HG03108 (cell line): ENCODE results near the gene PPP1R12B.
"Not testable (repeated sequence)": the region's sequence is repeated elsewhere in the genome, so short reads cannot be mapped to it uniquely, and the experiment has no call there.

Experiments
- ATAC-seq: cut with Tn5 transposase; IDR thresholded peaks from one replicate; pipeline ENCODE4 v1.9.1; 2021; ENCODE audit warnings: moderate library complexity; ENCODE audit not compliant: unreplicated experiment

Gene PPP1R12B

GRCh38 chr1:202599669-202600431, 251.4 kb downstream of the PPP1R12B start:
- no peak for ATAC-seq

- no peak for ATAC-seq
These were observed 252.0 kb downstream of the PPP1R12B start for GRCh38 chr1:202600432-202601041.

DNA sequence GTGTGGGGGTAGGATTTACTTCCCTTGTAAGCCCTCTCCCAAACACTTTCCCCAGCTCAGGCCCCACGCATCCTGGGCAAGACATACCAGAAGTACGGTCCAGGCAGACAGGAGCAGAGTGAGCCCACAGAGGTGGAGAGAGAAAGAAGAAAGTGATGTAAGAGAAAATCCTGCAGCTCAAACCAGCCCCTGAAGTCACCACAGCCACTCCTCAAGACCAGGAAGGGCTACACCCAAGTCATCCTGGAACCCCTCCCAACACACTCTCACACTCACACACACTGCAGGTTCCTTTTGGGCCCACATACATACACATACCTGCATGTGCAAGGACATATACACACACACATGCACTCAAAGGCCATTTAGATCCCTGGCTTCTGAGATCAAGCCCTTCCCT, 254.9 kb downstream of the PPP1R12B start:
- ATAC-seq: no peak

DNA sequence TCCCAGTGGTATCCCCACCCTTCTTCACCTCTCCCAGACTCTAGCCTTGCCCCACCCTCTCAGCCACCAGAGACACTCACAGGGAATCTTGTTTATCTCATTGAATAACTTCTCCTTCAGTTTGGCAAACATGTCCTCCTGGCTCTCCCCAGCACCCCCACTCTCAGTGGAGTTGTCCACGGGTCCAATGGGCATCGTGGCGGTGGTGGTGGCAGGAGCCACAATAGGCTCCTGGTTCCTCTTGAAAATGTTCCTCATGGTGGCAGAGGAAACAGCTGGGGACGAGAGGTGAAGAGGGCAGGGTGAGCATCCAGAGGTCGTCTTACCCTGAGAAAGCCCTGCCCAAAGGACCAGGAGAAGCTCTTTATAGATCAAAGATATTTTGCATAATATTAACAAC, 257.0 kb downstream of the PPP1R12B start:
- no peak for ATAC-seq

GRCh38 chr1:202612036-202612435, 263.5 kb downstream of the PPP1R12B start:
- ATAC-seq: not testable (repeated sequence)

- no peak for ATAC-seq
These were observed 265.1 kb downstream of the PPP1R12B start for GRCh38 chr1:202613571-202613970.

DNA sequence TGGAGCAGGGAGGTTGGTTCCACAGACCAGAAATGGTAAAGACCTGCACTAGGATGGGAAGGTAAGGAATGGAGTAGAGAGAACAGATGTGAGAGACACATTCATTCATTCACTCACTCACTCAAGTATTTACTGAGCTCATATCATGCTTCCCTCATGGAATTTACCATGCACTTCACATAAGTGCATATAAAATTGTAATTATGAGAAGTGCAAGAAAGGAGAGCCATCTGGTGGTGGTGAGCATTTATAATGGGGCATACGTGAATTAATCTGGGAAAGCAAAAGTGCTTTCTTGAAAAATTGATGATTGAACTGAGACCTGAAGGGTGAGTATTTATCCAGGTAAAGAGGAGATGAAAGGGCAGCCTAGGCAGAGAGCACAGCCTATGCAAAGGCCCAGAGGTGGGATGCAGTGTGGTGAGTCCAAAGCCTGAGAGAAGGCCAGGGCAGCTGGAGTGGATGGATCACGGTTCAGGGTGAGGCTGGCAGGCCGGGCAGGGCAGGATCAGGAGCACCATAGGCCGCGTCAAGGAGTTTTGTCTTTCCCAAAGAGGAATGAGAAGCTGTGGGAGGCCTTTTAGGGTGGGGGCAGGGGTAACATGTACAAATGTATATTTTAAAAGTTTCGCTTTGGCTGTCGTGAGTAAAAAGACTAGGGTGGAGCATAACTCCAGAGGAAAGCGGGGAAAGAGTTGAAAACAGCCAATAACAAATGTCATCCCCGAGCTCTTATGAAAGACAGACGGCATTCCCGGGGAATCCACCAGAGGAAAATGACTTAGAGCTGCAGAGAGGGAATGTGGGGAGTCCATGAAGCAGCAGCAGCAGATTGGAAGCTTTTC, 266.1 kb downstream of the PPP1R12B start:
- not testable (repeated sequence) for ATAC-seq

DNA sequence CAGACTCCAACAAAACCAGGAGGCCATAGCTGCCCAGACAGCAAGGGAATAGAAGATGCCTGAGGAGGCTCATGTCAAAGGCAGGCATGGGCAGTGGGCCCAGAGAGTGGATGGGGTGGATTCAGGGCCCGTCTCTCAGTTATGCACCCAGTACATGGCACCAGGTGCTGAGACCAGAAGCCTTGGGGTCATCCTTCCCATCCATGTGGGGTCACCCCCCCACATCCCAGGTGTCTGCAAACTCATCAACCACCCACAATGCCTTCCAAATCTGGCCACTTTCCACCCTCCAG, 266.7 kb downstream of the PPP1R12B start:
- not testable (repeated sequence) for ATAC-seq

DNA sequence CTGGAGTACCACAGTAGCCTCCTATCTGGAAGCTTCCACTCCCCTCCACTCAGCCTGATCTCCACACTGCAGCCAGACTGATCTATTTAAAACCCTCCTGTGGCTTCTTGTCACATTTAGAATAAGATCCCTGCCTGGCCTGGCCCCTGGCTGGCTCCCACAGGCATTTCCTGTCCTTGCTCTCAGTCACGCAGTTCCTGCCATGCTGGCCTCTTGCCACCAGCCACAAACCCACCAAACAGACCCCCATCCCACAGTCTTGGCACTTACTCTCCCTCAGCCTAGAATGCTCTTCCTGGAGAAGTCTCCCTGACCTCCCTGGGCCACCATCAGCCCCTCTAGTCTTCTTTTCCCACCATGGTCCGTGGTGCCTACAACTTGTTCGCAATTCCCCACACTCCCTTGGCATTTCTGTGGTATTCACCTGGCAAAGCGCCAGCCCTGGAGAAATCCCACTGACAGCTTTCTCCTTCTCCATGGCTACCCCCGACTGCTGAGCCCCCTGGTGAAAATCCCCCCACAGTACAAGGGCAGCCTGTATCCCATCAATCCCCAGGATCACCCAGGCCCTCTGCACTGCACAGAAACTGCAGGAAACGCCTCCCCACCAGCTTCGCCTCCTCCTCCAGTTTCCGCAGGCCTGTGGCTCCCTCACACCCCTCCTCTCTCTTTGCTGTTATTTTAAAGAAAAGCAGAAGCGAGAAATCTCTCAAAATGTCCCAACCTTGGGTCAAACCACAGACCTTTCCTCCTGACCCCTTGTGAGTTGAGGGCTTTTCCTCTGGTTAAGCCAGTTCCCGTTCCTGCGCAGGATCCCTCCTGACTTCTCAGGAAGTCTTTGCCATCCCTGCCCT, 267.2 kb downstream of the PPP1R12B start:
- ATAC-seq: peak; percentile 72

GRCh38 chr1:202616355-202616915, 267.9 kb downstream of the PPP1R12B start:
- peak; percentile 20 for ATAC-seq

GRCh38 chr1:202619012-202619411, 270.5 kb downstream of the PPP1R12B start:
- not testable (repeated sequence) for ATAC-seq

- ATAC-seq: no peak
These were observed 271.0 kb downstream of the PPP1R12B start for GRCh38 chr1:202619505-202619904.

DNA sequence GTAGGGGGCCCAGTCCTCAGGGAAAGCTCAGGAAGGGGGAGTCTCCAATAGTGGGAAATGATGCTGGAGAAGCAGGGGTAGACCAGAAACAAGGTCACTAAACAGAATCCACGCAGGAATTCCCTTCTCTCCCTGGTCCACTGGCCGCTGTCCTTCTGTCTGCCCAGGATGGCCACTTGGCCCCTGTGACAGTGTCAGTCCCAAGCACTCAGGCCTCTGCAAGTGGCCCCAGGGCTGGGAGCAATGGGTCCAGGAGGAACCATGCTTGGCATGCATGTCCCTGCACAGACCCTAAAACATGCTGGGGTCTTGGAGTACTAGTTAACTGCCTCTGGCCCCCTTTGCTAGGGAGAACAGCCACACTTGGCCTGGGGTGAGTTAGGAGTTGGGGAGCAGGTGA, 271.5 kb downstream of the PPP1R12B start:
- not testable (repeated sequence) for ATAC-seq

DNA sequence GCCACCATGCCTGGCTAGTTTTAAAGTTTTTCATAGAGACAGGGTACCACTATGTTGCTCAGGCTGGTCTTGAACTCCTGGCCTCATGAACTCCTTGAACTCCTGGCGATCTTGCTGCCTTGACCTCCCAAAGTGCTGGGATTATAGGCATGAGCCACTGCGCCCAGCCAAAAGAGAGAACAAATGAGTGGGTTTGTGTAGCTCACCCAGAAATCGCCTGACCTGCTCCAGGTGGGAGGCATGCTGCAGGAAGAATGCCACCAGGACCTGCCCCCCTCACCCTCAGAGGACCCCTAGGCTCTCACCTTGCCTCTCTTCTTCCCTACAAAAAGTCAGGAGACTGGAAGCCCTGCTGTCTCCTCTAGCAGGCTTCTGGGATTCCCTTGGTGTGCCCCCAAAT, 272.9 kb downstream of the PPP1R12B start:
- ATAC-seq: no peak

- no peak for ATAC-seq
These were observed 273.9 kb downstream of the PPP1R12B start for GRCh38 chr1:202622388-202622787.

DNA sequence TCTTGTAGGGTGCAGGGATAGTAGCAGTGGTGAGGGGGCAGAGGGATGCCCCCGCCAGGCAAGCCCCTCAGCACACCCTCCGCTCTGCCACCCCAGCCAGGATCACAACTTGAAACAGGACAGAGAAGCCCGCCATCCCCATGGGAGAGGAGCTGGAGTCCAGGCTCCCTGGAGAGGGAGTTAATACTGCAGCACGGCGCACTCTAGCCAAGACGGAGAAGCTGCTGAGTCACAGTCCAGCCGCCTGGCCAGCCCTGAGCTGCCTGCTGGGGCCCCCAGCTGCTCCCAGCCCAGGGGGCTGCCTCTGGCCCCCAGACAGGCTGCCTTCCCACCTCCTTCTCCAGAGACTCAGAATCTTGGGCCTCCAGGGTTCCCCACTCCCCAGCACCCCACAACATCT, 274.6 kb downstream of the PPP1R12B start:
- ATAC-seq: no peak

DNA sequence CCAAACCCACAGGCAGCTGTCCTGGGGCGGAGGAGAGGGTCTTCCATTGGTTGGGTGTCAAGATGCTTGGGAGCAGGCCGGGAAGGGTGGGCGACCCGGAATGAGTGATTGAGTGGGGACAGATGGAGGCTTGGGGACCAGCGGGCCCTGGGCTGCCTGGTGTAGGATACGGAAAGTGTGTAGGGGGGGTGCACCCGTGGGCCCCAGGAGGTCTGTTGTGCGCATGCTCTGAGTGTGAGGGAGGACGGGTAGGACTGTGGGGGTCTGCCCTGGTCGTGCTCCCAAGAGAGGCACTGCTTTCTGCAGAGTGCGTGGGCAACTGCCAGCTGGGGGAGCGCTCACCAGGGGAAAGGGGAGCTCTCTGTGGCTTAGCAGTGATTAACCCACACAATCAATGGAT, 275.0 kb downstream of the PPP1R12B start:
- ATAC-seq: not testable (repeated sequence)

GRCh38 chr1:202624088-202624780, 275.7 kb downstream of the PPP1R12B start:
- ATAC-seq: no peak

DNA sequence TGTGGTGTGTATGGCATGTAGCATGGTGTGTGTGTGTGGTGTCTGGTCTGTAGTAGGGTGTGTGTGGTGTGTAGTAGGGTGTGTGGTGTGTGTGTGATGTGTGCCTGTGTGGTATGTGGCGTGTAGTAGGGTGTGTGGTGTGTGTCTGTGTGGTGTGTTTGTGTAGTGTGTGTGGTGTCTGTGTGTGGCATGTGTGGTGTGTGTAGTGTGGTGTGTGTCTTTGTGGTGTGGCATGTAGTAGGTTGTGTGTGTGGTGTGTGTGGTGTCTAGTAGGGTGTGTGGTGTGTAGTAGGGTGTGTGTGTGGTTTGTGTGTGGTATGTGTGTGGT, 276.2 kb downstream of the PPP1R12B start:
- ATAC-seq: no peak
